ENCODE results near the gene PLCB1.

The PLCB1 gene

GRCh38 chr20:8787090-8787489, 655.0 kb downstream of the PLCB1 start:
- Histone ChIP-seq H3K79me2 (ENCODE audit: insufficient read depth, low read length) (no peaks in the 10 kb centered on the region), H3K4me3 (ENCODE audit: low read depth, low read length, poor library complexity, severe bottlenecking) (no peak overlapping the region), H3K9me2 (ENCODE audit: low read depth, low read length) (no peaks in the 10 kb centered on the region), H4K20me1 (ENCODE audit: insufficient read depth, low read length) (no peaks in the 10 kb centered on the region), H3K36me3 (ENCODE audit: insufficient read depth, low read length) (no peaks in the 10 kb centered on the region), H3K9ac (ENCODE audit: low read length) (no peak overlapping the region), H3K9me3 (ENCODE audit: low read length) (no peaks in the 10 kb centered on the region), H3K4me2 (ENCODE audit: low read length) (no peak overlapping the region), H3F3A (ENCODE audit: insufficient read depth, low read length) (no peaks in the 10 kb centered on the region), H3K27ac (ENCODE audit: low read depth, low read length, poor library complexity, severe bottlenecking) (no peak overlapping the region), H3K27me3 (ENCODE audit: insufficient read depth, low read length) (no peaks in the 10 kb centered on the region), H3K4me1 (ENCODE audit: insufficient read depth, low read length, severe bottlenecking) (no peaks in the 10 kb centered on the region), H2AFZ (ENCODE audit: low read length) (no peak overlapping the region)
- TF ChIP-seq CTCF (IDR thresholded peaks at IDR 0.05; ENCODE audit: low read length) (no peak), EZH2 (IDR thresholded peaks at IDR 0.05; ENCODE audit: borderline replicate concordance, low read length) (no peak)

- Histone ChIP-seq H3K9me3 (ENCODE audit: low read length) (no peaks in the 10 kb centered on the region), H3K9me2 (ENCODE audit: low read depth, low read length) (no peaks in the 10 kb centered on the region), H2AFZ (ENCODE audit: low read length) (no peak overlapping the region), H3K4me3 (ENCODE audit: low read depth, low read length, poor library complexity, severe bottlenecking) (no peak overlapping the region), H3K4me1 (ENCODE audit: insufficient read depth, low read length, severe bottlenecking) (no peaks in the 10 kb centered on the region), H3F3A (ENCODE audit: insufficient read depth, low read length) (no peaks in the 10 kb centered on the region), H3K4me2 (ENCODE audit: low read length) (no peak overlapping the region), H3K36me3 (ENCODE audit: insufficient read depth, low read length) (no peaks in the 10 kb centered on the region), H3K9ac (ENCODE audit: low read length) (no peak overlapping the region), H3K27ac (ENCODE audit: low read depth, low read length, poor library complexity, severe bottlenecking) (no peak overlapping the region), H3K79me2 (ENCODE audit: insufficient read depth, low read length) (no peaks in the 10 kb centered on the region), H4K20me1 (ENCODE audit: insufficient read depth, low read length) (no peaks in the 10 kb centered on the region), H3K27me3 (ENCODE audit: insufficient read depth, low read length) (no peaks in the 10 kb centered on the region)
- TF ChIP-seq EZH2 (IDR thresholded peaks at IDR 0.05; ENCODE audit: borderline replicate concordance, low read length), result no peak
- TF ChIP-seq CTCF (IDR thresholded peaks at IDR 0.05; ENCODE audit: low read length), result no peak
These were observed 656.2 kb downstream of the PLCB1 start for GRCh38 chr20:8788275-8788674.

- Histone ChIP-seq H3K9me2 (ENCODE audit: low read depth, low read length) (no peaks in the 10 kb centered on the region), H2AFZ (ENCODE audit: low read length) (no peak overlapping the region), H3K9me3 (ENCODE audit: low read length) (no peaks in the 10 kb centered on the region), H3F3A (ENCODE audit: insufficient read depth, low read length) (no peaks in the 10 kb centered on the region), H3K4me2 (ENCODE audit: low read length) (no peak overlapping the region), H3K27ac (ENCODE audit: low read depth, low read length, poor library complexity, severe bottlenecking) (no peak overlapping the region), H3K79me2 (ENCODE audit: insufficient read depth, low read length) (no peaks in the 10 kb centered on the region), H3K4me3 (ENCODE audit: low read depth, low read length, poor library complexity, severe bottlenecking) (no peak overlapping the region), H3K4me1 (ENCODE audit: insufficient read depth, low read length, severe bottlenecking) (no peaks in the 10 kb centered on the region), H3K36me3 (ENCODE audit: insufficient read depth, low read length) (no peaks in the 10 kb centered on the region), H3K9ac (ENCODE audit: low read length) (no peak overlapping the region), H4K20me1 (ENCODE audit: insufficient read depth, low read length) (no peaks in the 10 kb centered on the region), H3K27me3 (ENCODE audit: insufficient read depth, low read length) (no peaks in the 10 kb centered on the region)
- TF ChIP-seq CTCF (IDR thresholded peaks at IDR 0.05; ENCODE audit: low read length) (no peak), EZH2 (IDR thresholded peaks at IDR 0.05; ENCODE audit: borderline replicate concordance, low read length) (no peak)
These were observed 656.8 kb downstream of the PLCB1 start for GRCh38 chr20:8788831-8789230.
